GM19240 (cell line): ENCODE data around the gene AMH.

ENCODE experiments used
- DNase-seq: peaks from one replicate; pipeline ENCODE4 v3.0.0; 2011; ENCODE audit warnings: low spot score; ENCODE audit not compliant: insufficient read length

Gene AMH

DNA sequence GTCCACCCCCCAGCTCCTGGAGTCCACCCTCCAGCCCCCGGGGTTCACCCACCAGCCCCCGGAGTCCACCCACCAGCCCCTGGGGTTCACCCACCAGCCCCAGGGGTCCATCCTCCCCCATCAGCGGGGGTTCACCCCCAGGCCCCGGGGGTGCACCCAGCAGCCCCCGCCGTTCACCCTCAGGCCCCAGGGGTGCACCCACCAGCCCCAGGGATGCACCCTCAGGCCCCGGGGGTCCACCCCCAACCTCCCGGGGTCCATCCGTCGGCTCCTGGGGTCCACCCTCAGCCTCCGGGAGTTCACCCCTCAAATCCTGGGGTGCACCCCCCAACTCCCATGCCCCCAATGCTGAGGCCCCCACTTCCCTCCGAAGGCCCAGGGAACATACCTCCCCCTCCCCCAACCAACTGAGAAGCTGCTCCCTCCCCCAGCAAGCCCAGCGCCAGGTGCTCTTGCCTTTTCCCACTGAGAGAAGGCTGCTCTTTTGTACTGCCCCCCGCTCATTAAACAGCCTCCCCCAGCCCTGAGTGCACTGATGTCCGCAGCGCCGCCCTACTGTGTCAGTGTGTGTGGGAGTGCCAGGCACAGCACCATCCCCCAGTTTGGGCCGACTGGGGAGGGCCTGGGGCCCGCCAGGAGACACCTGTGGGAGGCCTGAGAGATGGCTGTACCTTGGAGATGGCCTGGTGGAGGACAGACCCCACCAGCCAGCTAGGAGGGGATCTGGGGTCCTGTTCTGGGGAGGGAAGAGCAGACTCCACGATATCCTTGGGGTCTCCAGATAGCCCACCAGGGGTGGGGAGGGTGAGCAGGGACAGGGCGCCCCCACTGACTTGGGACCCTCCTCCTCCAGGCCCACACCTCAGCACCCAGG, 750 bp upstream of the AMH start:
- no peak for DNase-seq

GRCh38 chr19:2249880-2250765, 1.0 kb downstream of the AMH start:
- DNase-seq, result no peak

DNA sequence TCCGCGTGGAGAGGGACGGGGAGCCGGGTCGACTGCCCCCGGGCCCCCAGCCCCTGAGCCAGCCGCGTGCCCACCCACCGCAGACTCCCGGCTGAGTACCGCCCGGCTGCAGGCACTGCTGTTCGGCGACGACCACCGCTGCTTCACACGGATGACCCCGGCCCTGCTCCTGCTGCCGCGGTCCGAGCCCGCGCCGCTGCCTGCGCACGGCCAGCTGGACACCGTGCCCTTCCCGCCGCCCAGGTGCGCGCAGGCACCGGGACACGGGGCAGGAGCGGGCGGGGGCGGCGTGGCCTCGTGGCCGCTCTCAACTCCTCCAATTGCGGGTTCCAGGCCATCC, 1.6 kb downstream of the AMH start:
- DNase-seq, result no peak

DNA sequence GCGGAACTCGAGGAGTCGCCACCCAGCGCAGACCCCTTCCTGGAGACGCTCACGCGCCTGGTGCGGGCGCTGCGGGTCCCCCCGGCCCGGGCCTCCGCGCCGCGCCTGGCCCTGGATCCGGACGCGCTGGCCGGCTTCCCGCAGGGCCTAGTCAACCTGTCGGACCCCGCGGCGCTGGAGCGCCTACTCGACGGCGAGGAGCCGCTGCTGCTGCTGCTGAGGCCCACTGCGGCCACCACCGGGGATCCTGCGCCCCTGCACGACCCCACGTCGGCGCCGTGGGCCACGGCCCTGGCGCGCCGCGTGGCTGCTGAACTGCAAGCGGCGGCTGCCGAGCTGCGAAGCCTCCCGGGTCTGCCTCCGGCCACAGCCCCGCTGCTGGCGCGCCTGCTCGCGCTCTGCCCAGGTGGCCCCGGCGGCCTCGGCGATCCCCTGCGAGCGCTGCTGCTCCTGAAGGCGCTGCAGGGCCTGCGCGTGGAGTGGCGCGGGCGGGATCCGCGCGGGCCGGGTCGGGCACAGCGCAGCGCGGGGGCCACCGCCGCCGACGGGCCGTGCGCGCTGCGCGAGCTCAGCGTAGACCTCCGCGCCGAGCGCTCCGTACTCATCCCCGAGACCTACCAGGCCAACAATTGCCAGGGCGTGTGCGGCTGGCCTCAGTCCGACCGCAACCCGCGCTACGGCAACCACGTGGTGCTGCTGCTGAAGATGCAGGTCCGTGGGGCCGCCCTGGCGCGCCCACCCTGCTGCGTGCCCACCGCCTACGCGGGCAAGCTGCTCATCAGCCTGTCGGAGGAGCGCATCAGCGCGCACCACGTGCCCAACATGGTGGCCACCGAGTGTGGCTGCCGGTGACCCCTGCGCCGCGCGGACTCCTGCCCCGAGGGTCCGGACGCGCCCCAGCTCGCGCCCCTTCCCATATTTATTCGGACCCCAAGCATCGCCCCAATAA, 2.3 kb downstream of the AMH start:
- no peak for DNase-seq

DNA sequence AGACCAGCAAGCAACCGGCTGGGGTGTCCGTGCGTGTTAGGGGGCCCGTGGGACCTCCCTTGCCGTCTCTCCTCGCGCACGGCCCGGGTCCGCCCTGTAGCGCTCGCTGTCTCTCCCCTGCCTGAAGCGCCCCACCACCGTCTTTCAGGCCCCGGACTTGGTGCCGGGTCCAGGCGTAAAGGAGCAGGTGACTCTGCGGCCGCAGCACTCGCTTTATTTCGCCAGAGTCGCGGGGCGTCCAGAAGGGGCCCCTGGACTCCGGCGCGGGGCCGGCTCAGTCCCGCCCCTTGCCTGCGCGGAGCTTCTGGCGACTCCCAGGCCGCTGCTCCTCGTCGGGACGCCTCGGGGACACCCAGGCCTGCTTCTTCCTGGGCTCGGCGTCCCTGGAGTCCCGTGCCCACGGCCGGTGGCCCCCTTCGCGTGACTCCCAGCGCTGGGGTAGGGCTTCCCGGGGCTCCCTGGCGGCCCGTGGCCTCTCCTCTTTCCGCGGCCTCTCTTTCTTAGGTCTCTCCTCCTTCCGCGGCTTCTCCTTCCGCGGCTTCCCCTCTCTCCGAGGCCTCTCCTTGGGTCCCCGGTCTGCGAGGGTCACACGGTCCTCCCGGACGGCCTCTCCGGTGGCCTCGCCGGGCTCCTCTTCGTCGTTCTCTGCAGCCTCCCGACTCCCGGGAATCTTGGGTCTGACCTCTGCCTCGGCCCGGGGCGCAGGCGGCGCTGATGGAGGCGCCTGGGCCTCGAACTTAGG, 3.1 kb downstream of the AMH start:
- no peak for DNase-seq

- DNase-seq, result no peak
Measured at GRCh38 chr19:2252797-2253105, 3.6 kb downstream of the AMH start.

- DNase-seq, result no peak
Measured at GRCh38 chr19:2253106-2254063, 4.3 kb downstream of the AMH start.

GRCh38 chr19:2254064-2254872, 5.1 kb downstream of the AMH start:
- DNase-seq, result no peak

DNA sequence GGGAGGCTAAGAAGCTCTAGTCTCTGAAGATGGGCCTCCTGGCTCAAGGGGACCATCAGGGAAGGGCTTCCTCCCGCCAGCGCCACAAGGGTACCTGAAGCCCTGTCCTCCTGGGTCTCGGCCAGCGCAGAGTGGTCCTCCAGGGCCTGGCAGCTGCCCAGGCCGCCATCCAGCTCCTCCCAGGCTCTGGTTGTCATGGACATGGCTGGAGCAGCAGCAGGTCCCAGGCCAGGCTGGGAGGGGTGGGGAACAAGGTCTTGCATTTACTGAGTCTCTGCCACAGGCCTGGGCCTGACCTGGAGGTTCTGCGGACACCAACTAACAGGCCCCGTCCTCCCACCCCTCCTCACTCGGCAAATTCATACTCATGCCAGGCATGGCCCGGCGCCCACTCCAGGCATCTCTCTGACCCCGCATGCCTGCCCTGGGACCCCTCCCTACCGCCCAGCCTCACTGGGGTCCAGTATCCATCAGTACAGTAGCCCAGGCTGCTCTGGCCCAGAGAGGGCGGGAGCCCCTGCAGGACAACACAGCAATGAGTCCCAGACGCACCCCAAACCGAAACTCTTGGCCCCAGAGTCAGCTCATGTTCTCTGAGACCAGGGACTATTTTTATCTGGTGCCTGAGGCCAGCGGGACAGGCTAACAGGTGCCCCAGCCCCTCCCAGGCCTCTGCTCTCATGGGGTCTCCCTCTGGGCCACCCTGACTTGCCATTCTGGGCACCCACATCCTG, 6.2 kb downstream of the AMH start:
- DNase-seq, result no peak

GRCh38 chr19:2255982-2256685, 7.0 kb downstream of the AMH start, which contains the start of gene JSRP1:
TSS of gene JSRP1 (minus strand) at chr19:2256417. CDS start at chr19:2255314, 1,103 bp downstream.
- no peak for DNase-seq

DNA sequence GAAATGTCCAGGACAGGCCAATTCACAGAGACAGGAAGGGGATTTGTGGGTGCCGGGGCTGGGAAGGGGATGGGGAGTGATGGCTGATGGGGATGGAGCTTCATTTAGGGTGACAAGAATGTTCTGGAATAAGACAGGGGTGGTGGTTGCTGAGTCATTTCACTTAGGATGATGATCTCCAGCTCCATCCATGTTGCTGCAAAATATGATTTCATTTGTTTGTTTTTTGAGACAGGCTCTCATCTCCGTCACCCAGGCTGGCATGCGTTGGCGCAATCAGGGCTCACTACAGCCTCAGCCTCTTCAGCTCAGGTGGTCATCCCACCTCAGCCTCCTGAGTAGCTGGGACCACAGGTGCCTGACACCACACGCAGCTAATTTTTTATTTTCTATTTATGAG, 10.2 kb downstream of the AMH start:
- no peak for DNase-seq

DNA sequence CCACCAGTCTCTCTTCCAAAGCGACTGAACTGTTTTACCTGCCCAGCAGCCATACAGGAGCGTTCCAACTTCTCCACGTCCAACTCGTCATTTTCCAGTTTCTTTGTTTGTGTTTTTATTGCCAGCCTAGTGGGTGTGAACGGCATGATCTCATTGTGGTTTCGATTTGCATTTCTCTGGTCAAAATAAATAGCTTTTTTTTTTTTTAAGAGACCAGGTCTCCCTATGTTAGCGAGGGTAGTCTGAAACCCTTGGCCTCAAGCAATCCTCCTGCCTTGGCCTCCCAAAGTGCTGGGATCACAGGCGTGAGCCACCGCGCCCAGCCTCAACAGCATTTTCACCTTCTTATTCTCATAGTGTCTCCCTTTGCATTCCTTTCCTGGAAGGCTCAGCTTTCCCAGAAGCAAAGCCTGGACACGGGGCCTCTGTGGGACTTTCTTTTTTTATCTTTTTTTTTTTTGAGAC, 11.2 kb downstream of the AMH start:
- no peak for DNase-seq

- DNase-seq, result no peak
Measured at GRCh38 chr19:2261438-2262172, 12.5 kb downstream of the AMH start.

DNA sequence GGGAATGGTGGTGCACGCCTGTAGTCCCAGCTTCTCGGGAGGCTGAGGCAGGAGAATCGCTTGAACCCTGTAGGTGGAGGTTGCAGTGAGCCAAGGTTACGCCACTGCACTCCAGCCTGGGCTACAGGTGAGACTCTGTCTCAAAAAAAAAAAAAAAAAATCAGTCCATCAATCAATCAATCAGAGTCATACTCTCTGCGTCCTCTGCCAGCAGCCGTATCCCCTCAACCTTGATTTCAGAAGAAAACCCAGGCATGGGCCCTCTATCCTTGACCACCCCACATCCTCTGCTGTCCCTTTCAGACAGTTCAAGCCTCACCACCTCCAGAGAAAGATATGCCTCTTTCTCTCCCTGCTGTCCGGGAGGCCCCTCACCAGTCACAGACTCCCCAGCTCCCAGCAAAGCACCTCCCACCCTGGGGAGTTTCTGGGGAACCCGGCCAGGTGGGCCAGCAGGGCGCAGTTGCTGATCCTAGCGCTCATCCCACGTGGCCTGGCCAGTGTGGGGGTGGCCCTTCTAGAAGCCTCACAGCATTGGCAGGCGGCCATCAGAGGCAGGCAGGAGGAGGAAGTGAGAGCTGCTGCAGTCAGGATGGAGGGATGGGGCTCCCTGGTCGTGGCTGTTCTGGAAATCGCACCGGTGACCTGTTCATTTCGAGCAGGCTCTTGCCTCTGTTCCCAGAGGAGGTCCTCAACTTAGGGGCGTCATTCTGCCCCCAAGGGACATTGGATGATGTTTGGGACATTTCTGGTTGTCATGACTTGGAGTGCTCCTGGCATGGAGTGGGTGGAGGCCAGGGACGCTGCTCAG, 17.3 kb downstream of the AMH start:
- no peak for DNase-seq

DNA sequence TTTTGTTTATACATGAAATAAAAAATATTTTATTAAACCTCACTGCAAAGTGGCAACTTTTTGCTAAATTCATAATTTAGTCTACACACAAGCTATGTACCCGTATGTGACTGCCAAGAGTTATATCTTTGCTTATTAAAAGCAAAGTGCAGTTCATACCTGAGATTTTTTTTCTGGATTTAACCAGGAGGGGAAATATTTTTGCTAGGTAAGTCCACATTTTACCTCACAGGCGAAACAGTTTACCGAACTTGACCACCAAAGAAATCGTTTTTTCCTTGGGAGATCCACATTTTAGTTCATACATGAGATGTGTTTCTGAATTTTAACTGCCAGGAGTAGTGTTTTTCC, 19.3 kb downstream of the AMH start:
- DNase-seq, result no peak

GRCh38 chr19:2268861-2269243, 19.7 kb downstream of the AMH start:
- DNase-seq, result no peak
